Spleen (tissue), 7 donors: ENCODE measurements around the gene GALNTL6.

Experiments
- POLR2AphosphoS5 ChIP-seq, 3 donors: sonication (generic); formaldehyde crosslinking; IDR thresholded peaks; one replicate each; pipeline ENCODE4 v1.5.1; 2017; ENCODE audit warnings: antibody characterized with exemption in 3 of 3
- TF ChIP-seq, protein P1 (sequence below), 11 experiments: fragments of 200-600 bp in 7 of 11; fragments of 450-650 bp in 4 of 11; sonication (generic) in 4 of 11; IDR thresholded peaks in 8 of 11; conservative IDR thresholded peaks in 3 of 11; 1 replicate in 7 of 11; 2 replicates in 4 of 11; pipeline versions ENCODE4 v1.4.0 to v1.8.0; 2016 to 2021; ENCODE audit warnings: antibody characterized with exemption in 11 of 11, inconsistent platforms in 4 of 11, mild to moderate bottlenecking in 1 of 11
- donor health status: DM: no; HTN: no; CAD: no; lungs with moderate emphysema.
- donor health status: DM: no; HTN: no; CAD: no.
- donor health status: DM: no; HTN: no; CAD: no.

GRCh38 chr4:173037242-173037641 lies 1224.0 kb downstream of the GALNTL6 start:
- TF ChIP-seq, protein P1, sequence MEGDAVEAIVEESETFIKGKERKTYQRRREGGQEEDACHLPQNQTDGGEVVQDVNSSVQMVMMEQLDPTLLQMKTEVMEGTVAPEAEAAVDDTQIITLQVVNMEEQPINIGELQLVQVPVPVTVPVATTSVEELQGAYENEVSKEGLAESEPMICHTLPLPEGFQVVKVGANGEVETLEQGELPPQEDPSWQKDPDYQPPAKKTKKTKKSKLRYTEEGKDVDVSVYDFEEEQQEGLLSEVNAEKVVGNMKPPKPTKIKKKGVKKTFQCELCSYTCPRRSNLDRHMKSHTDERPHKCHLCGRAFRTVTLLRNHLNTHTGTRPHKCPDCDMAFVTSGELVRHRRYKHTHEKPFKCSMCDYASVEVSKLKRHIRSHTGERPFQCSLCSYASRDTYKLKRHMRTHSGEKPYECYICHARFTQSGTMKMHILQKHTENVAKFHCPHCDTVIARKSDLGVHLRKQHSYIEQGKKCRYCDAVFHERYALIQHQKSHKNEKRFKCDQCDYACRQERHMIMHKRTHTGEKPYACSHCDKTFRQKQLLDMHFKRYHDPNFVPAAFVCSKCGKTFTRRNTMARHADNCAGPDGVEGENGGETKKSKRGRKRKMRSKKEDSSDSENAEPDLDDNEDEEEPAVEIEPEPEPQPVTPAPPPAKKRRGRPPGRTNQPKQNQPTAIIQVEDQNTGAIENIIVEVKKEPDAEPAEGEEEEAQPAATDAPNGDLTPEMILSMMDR (IDR thresholded peaks at IDR 0.05 in 8 of 11, conservative IDR thresholded peaks at IDR 0.05 in 3 of 11): no peak
- TF ChIP-seq POLR2AphosphoS5 (IDR thresholded peaks at IDR 0.05): no peak
